Endodermal cell (in vitro differentiated cells): Measurements from ENCODE around the gene HAPLN2. TPM values are rescaled to one million over a fixed set of nuclear protein-coding genes. Genes with fewer than 3 reads are reported as not detected.

Experiments
- DNase-seq: peaks from one replicate; pipeline ENCODE4 v3.0.0-alpha.2; 2017
- H3K27ac ChIP-seq: 2 replicates; pipeline ENCODE4 v1.5.1; 2013; ENCODE audit warnings: mild to moderate bottlenecking, low read depth, low read length, moderate library complexity
- H3K27me3 ChIP-seq: 2 replicates; pipeline ENCODE4 v1.6.1; 2013; ENCODE audit warnings: mild to moderate bottlenecking, low read length, moderate library complexity; ENCODE audit not compliant: insufficient read depth, control insufficient read depth, poor library complexity, severe bottlenecking
- H3K36me3 ChIP-seq: 2 replicates; pipeline ENCODE4 v1.7.0; 2013; ENCODE audit warnings: mild to moderate bottlenecking, low read length, moderate library complexity; ENCODE audit not compliant: control insufficient read depth, insufficient read depth
- H3K4me1 ChIP-seq: one replicate; pipeline ENCODE4 v1.7.0; 2013; ENCODE audit warnings: low read length; ENCODE audit not compliant: control insufficient read depth, insufficient read depth
- H3K4me3 ChIP-seq: 2 replicates; pipeline ENCODE4 v1.5.1; 2013; ENCODE audit warnings: mild to moderate bottlenecking, low read length, moderate library complexity
- H3K9ac ChIP-seq: 2 replicates; pipeline ENCODE4 v1.6.1; 2013; ENCODE audit warnings: mild to moderate bottlenecking, low read length, moderate library complexity; ENCODE audit not compliant: poor library complexity, severe bottlenecking; ENCODE audit errors: extremely low read depth
- H3K9me3 ChIP-seq: 2 replicates; pipeline ENCODE4 v1.6.1; 2013; ENCODE audit warnings: mild to moderate bottlenecking, low read length, moderate library complexity; ENCODE audit not compliant: control insufficient read depth
- H3K27ac Mint-ChIP-seq: 2 replicates; pipeline ENCODE4 v1.8.0; 2020; ENCODE audit warnings: mixed read lengths
- H3K27me3 Mint-ChIP-seq: 2 replicates; pipeline ENCODE4 v1.8.0; 2021; ENCODE audit warnings: mild to moderate bottlenecking, mixed read lengths; ENCODE audit not compliant: insufficient read depth
- H3K36me3 Mint-ChIP-seq: 2 replicates; pipeline ENCODE4 v1.8.0; 2020; ENCODE audit warnings: low read depth, mixed read lengths
- H3K4me1 Mint-ChIP-seq: 2 replicates; pipeline ENCODE4 v1.8.0; 2020; ENCODE audit warnings: mixed read lengths
- H3K4me3 Mint-ChIP-seq: 2 replicates; pipeline ENCODE4 v1.8.0; 2020; ENCODE audit warnings: mild to moderate bottlenecking, moderate library complexity, mixed read lengths
- H3K9me3 Mint-ChIP-seq: 2 replicates; pipeline ENCODE4 v1.8.0; 2020; ENCODE audit warnings: mild to moderate bottlenecking, mixed read lengths
- CTCF ChIP-seq: fragments of 200-600 bp; sonication (generic); conservative IDR thresholded peaks from 2 replicates; pipeline ENCODE4 v1.5.0; 2021; ENCODE audit warnings: antibody characterized with exemption, mild to moderate bottlenecking
- WGBS, 2 experiments: methylation state at CpG; one replicate each; pipeline versions ENCODE4 v1.1.5 to v1.1.7; 2013; ENCODE audit warnings: missing lambda C conversion rate in 2 of 2, mixed read lengths in 1 of 2; ENCODE audit not compliant: insufficient coverage in 1 of 2, insufficient read length in 1 of 2; 5-methylcytosine and 5-hydroxymethylcytosine counted together
- total RNA-seq, 2 donors: library from RNA; stranded (reverse); fragmentation: NEBNext Ultra II Directional in 1 of 2; extraction: Animal tissue kit (Norgen Biotek cat#: 25700) in 1 of 2; gene quantifications; 2 replicates in 1 of 2; 3 replicates in 1 of 2; pipeline ENCODE4 v1.2.1, GENCODE V29; 2021

Gene HAPLN2
- total RNA-seq, 2 donors from 2014 or later: 0.42 to 2.8 TPM

- Histone ChIP-seq H3K9ac (no peak overlapping the region), H3K27ac (no peak overlapping the region), H3K4me3 (no peak overlapping the region), H3K36me3 (no peaks in the 10 kb centered on the region), H3K27me3 (peaks cover 96% of the 10 kb centered on the region), H3K9me3 (no peaks in the 10 kb centered on the region), H3K4me1 (no peaks in the 10 kb centered on the region)
- Mint-ChIP-seq H3K36me3 (no peaks in the 10 kb centered on the region), H3K4me3 (no peak overlapping the region), H3K9me3 (no peaks in the 10 kb centered on the region), H3K27me3 (peaks cover 99% of the 10 kb centered on the region), H3K27ac (no peak overlapping the region), H3K4me1 (peaks cover 15% of the 10 kb centered on the region)
- DNase-seq: no peak
- 60 to 80% methylated on average over 1 of the region's 1 CpG for WGBS, 2 experiments
- TF ChIP-seq CTCF: no peak
Measured at GRCh38 chr1:156644640-156645039, 25.4 kb downstream of the HAPLN2 start.

- Histone ChIP-seq H3K4me3 (no peak overlapping the region), H3K9me3 (no peaks in the 10 kb centered on the region), H3K27me3 (peaks cover 96% of the 10 kb centered on the region), H3K27ac (no peak overlapping the region), H3K9ac (no peak overlapping the region), H3K4me1 (no peaks in the 10 kb centered on the region), H3K36me3 (no peaks in the 10 kb centered on the region)
- no peaks in the 10 kb centered on the region for H3K36me3 Mint-ChIP-seq
- peaks cover 15% of the 10 kb centered on the region for H3K4me1 Mint-ChIP-seq
- no peak overlapping the region for H3K4me3 Mint-ChIP-seq
- no peak overlapping the region for H3K27ac Mint-ChIP-seq
- no peak for DNase-seq
- no peaks in the 10 kb centered on the region for H3K9me3 Mint-ChIP-seq
- TF ChIP-seq CTCF: no peak
- peaks cover 99% of the 10 kb centered on the region for H3K27me3 Mint-ChIP-seq
- WGBS, 2 experiments: 87 to 93% methylated on average over 2 of the region's 3 CpGs
Measured at GRCh38 chr1:156645056-156645455, 25.8 kb downstream of the HAPLN2 start.

GRCh38 chr1:156645666-156646065 is 26.5 kb downstream of the HAPLN2 start:
- peaks cover 96% of the 10 kb centered on the region for H3K27me3 ChIP-seq
- 82 to 100% methylated on average over 1 of the region's 1 CpG for WGBS, 2 experiments
- DNase-seq: no peak

More at GRCh38 chr1:156645666-156646065, 26.5 kb downstream of the HAPLN2 start:
- no peak overlapping the region for H3K9ac ChIP-seq
- H3K4me1 Mint-ChIP-seq: peaks cover 15% of the 10 kb centered on the region
- no peaks in the 10 kb centered on the region for H3K36me3 Mint-ChIP-seq
- H3K9me3 ChIP-seq: no peaks in the 10 kb centered on the region
- no peak overlapping the region for H3K4me3 Mint-ChIP-seq
- no peak overlapping the region for H3K27ac Mint-ChIP-seq
- H3K4me1 ChIP-seq: no peaks in the 10 kb centered on the region
- H3K27me3 Mint-ChIP-seq: peaks cover 99% of the 10 kb centered on the region
- no peak overlapping the region for H3K27ac ChIP-seq
- TF ChIP-seq CTCF: no peak
- no peaks in the 10 kb centered on the region for H3K36me3 ChIP-seq
- no peak overlapping the region for H3K4me3 ChIP-seq
- no peaks in the 10 kb centered on the region for H3K9me3 Mint-ChIP-seq
